ENCODE measurements around the gene SACM1L. TPM values are rescaled to one million over a fixed set of nuclear protein-coding genes. Genes with fewer than 3 reads are reported as not detected.
"Not testable (repeated sequence)": the region's sequence is repeated elsewhere in the genome, so short reads cannot be mapped to it uniquely, and the experiment has no call there.

Gene SACM1L
- total RNA-seq, 2 donors from 2014 or later, result 50.5 to 57.3 TPM

- Histone ChIP-seq H3K9me3 (no peaks in the 10 kb centered on the region), H3K36me3 (no peaks in the 10 kb centered on the region), H3K4me1 (ENCODE audit: control insufficient read depth in 1 of 2, low read depth in 2 of 2) (peaks cover 17 to 40% of the 10 kb centered on the region in 2 donors), H3K4me3 (no peak overlapping the region), H3K27me3 (replicated peaks; ENCODE audit: insufficient read depth) (no peaks in the 10 kb centered on the region), H3K27ac (no peak overlapping the region)
- DNase-seq (ENCODE audit: low spot score) (no peak), ATAC-seq (ENCODE audit: insufficient number of reproducible peaks, low FRiP score, low read depth) (no peak)
- no peak for TF ChIP-seq CTCF (IDR thresholded peaks at IDR 0.05)
These were observed 3.7 kb downstream of the SACM1L start for GRCh38 chr3:45692866-45693265.

GRCh38 chr3:45693941-45694521, 4.8 kb downstream of the SACM1L start:
- Histone ChIP-seq H3K27ac (no peak overlapping the region), H3K9me3 (no peaks in the 10 kb centered on the region), H3K27me3 (replicated peaks; ENCODE audit: insufficient read depth) (no peaks in the 10 kb centered on the region), H3K4me3 (no peak overlapping the region), H3K4me1 (ENCODE audit: control insufficient read depth in 1 of 2, low read depth in 2 of 2) (peaks cover 17 to 35% of the 10 kb centered on the region in 2 donors), H3K36me3 (no peaks in the 10 kb centered on the region)
- no peak for TF ChIP-seq CTCF (IDR thresholded peaks at IDR 0.05)
- ATAC-seq (ENCODE audit: insufficient number of reproducible peaks, low FRiP score, low read depth), result no peak
- no peak for DNase-seq (ENCODE audit: low spot score)

- not testable (repeated sequence) for H3K4me3 ChIP-seq; H3K27ac ChIP-seq; ATAC-seq (ENCODE audit: insufficient number of reproducible peaks, low FRiP score, low read depth); H3K27me3 ChIP-seq (replicated peaks; ENCODE audit: insufficient read depth); H3K36me3 ChIP-seq; DNase-seq (ENCODE audit: low spot score); H3K9me3 ChIP-seq
- peaks cover 19 to 39% of the 10 kb centered on the region in 2 donors for H3K4me1 ChIP-seq (ENCODE audit: control insufficient read depth in 1 of 2, low read depth in 2 of 2)
These were observed 6.0 kb downstream of the SACM1L start for GRCh38 chr3:45695166-45695565.

- Histone ChIP-seq H3K4me1 (ENCODE audit: control insufficient read depth in 1 of 2, low read depth in 2 of 2) (peaks cover 2 to 8% of the 10 kb centered on the region in 2 donors), H3K27ac (no peak overlapping the region), H3K27me3 (replicated peaks; ENCODE audit: insufficient read depth) (no peaks in the 10 kb centered on the region), H3K9me3 (no peaks in the 10 kb centered on the region), H3K36me3 (peaks cover 2% of the 10 kb centered on the region), H3K4me3 (no peak overlapping the region)
- no peak for ATAC-seq (ENCODE audit: insufficient number of reproducible peaks, low FRiP score, low read depth)
- no peak for DNase-seq (ENCODE audit: low spot score)
- TF ChIP-seq CTCF (IDR thresholded peaks at IDR 0.05), result no peak
These were observed 11.4 kb downstream of the SACM1L start for GRCh38 chr3:45700570-45701073.

GRCh38 chr3:45701172-45701867, 12.1 kb downstream of the SACM1L start:
- Histone ChIP-seq H3K9me3 (no peaks in the 10 kb centered on the region), H3K4me1 (ENCODE audit: control insufficient read depth in 1 of 2, low read depth in 2 of 2) (peaks cover 2 to 6% of the 10 kb centered on the region in 2 donors), H3K27me3 (replicated peaks; ENCODE audit: insufficient read depth) (no peaks in the 10 kb centered on the region), H3K4me3 (no peak overlapping the region), H3K36me3 (peaks cover 6% of the 10 kb centered on the region), H3K27ac (no peak overlapping the region)
- DNase-seq (ENCODE audit: low spot score) (no peak), ATAC-seq (ENCODE audit: insufficient number of reproducible peaks, low FRiP score, low read depth) (no peak)
- no peak for TF ChIP-seq CTCF (IDR thresholded peaks at IDR 0.05)
